Colonic mucosa (tissue), 4 donors: ENCODE results near the gene GNAL. TPM values are rescaled to one million over a fixed set of nuclear protein-coding genes. Genes with fewer than 3 reads are reported as not detected.

Source experiments
- DNase-seq: peaks from one replicate; pipeline ENCODE4 v3.0.0-alpha.2; 2020
- H3K27ac ChIP-seq: fragments of 200-600 bp; one replicate; pipeline ENCODE4 v1.8.0; 2021
- H3K27me3 ChIP-seq: fragments of 200-600 bp; one replicate; pipeline ENCODE4 v1.8.0; 2021
- H3K36me3 ChIP-seq: fragments of 200-600 bp; one replicate; pipeline ENCODE4 v1.8.0; 2021
- H3K4me1 ChIP-seq: fragments of 200-600 bp; one replicate; pipeline ENCODE4 v1.8.0; 2021; ENCODE audit warnings: mild to moderate bottlenecking
- H3K4me3 ChIP-seq: fragments of 200-600 bp; one replicate; pipeline ENCODE4 v1.8.0; 2021
- H3K9ac ChIP-seq, 2 donors: one replicate each; pipeline ENCODE4 v1.7.0; 2013; ENCODE audit warnings: control low read depth in 2 of 2, low read depth in 2 of 2, low read length in 2 of 2
- H3K9me3 ChIP-seq: fragments of 200-600 bp; one replicate; pipeline ENCODE4 v1.8.0; 2021
- intact Hi-C: fragments of 100-400 bp; cut with DNase I; formaldehyde crosslinking; loops from one replicate; pipeline ENCODE4 v1.14.1; 2022
- total RNA-seq, 2 donors: library from RNA; stranded (reverse); fragmentation: NEBNext Ultra II Directional in 1 of 2; extraction: Animal tissue kit (Norgen Biotek cat#: 25700) in 1 of 2; gene quantifications; one replicate each; pipeline ENCODE4 v1.2.1, GENCODE V29; 2021
- TF ChIP-seq, protein P1 (sequence below): fragments of 200-600 bp; IDR thresholded peaks from one replicate; pipeline ENCODE4 v1.8.0; 2022; ENCODE audit warnings: antibody characterized with exemption, mild to moderate bottlenecking
- donor health status: healthy.
- donor health status: DM: no; HTN: no; CAD: no.
- donor health status: DM: no; HTN: no; CAD: no.

The GNAL gene
- total RNA-seq, 2 donors from 2014 or later, result 2.0 to 2.6 TPM

DNA sequence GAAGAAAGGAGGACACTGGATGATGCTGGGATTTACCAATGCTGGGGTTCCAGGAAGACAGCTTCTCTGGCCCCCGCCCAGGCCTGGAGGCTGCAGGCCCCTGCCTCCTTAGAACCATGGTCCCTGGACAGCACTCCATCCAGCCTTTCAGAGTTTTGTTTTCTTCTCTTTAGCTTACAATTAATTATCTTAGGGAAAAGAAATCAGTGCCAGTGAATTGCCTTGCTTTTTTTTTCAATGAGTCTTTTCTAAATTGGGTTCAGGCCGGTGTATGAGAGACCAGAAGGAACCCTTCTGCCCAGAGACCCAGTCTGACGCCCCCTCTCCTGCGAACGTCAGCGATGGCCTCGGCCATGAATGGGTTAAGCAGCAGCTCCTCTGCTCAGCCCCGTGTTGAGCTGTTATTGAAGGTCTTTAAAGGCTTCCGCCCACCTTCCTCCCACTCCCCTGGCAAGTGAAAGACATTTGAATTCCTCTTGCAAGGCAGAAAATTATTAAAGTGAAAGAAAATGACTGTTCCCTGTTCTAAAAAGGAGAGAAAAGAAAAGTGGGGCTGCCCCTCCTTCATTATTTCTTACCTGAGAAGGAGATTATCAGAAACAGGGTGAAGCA lies 96.5 kb downstream of the GNAL start:
- intact Hi-C loops, result no loop called here
- H3K9me3 ChIP-seq, result no peaks in the 10 kb centered on the region
- no peaks in the 10 kb centered on the region for H3K27me3 ChIP-seq
- H3K36me3 ChIP-seq, result no peaks in the 10 kb centered on the region
- no peak overlapping the region for H3K4me3 ChIP-seq
- H3K9ac ChIP-seq, result no peak overlapping the region
- no peaks in the 10 kb centered on the region for H3K4me1 ChIP-seq
- TF ChIP-seq, protein P1, sequence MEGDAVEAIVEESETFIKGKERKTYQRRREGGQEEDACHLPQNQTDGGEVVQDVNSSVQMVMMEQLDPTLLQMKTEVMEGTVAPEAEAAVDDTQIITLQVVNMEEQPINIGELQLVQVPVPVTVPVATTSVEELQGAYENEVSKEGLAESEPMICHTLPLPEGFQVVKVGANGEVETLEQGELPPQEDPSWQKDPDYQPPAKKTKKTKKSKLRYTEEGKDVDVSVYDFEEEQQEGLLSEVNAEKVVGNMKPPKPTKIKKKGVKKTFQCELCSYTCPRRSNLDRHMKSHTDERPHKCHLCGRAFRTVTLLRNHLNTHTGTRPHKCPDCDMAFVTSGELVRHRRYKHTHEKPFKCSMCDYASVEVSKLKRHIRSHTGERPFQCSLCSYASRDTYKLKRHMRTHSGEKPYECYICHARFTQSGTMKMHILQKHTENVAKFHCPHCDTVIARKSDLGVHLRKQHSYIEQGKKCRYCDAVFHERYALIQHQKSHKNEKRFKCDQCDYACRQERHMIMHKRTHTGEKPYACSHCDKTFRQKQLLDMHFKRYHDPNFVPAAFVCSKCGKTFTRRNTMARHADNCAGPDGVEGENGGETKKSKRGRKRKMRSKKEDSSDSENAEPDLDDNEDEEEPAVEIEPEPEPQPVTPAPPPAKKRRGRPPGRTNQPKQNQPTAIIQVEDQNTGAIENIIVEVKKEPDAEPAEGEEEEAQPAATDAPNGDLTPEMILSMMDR, result no peak
- no peak overlapping the region for H3K27ac ChIP-seq
- no peak for DNase-seq

DNA sequence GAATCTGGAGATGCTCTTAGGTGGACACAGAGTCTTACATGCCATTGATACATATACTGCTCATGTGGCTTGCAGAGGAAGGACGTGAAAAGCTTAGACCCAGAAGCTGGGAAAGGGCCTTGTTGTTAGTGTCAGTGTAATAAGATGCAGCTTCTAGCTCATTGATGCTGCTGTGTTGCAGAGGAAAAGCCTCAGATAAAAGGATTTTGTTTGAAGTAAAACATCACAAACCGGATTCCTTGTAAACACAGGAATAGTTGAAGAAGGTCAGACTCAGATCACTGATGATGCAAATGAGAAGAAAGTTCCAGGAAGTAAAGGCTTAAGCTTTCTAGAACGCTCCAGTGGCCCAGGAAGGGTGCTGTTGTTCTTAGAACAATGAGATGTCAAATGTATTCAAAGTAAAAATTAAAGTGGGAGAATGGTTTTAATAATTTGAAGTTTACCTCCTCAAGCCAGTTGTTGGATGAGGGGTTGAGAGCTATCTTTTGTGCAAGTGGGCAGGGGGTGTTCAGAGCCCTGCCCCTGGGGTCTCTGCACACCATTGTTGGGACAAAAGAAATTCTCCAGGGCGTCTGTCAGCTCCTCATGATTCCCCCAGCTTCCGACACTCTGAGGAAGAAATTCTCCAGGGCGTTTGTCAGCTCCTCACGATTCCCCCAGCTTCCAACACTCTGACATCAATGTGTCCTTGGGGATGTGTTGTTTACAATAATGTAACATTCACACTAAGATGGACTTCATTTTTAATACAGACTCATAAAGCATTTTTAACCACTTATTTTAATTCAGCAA lies 100.8 kb downstream of the GNAL start:
- intact Hi-C loops, result no loop called here
- Histone ChIP-seq H3K27me3 (no peaks in the 10 kb centered on the region), H3K4me3 (no peak overlapping the region), H3K9ac (no peak overlapping the region), H3K9me3 (no peaks in the 10 kb centered on the region), H3K4me1 (no peaks in the 10 kb centered on the region), H3K36me3 (no peaks in the 10 kb centered on the region), H3K27ac (no peak overlapping the region)
- no peak for DNase-seq
- TF ChIP-seq, protein P1, result no peak

DNA sequence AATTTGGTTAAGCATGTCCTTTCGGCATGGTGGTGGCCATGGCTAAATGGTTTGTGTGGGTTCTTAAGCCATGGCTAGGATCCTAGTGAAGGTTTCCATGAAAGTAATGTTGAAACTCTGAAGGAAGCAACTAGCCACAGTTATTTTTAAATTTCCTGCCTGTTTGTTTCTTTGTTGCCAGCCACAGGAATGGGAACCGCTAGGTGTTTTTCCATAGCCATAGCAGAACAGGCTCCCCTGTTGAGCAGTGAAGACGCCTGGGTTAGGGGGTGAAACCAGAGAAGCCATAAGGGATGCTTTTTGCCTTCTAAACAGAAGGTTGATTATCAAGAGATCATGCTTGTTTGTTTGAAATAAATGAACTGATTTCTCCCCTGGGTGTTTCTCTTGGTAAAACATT lies 102.1 kb downstream of the GNAL start:
- intact Hi-C loops, result no loop called here
- Histone ChIP-seq H3K9me3 (no peaks in the 10 kb centered on the region), H3K27ac (no peak overlapping the region), H3K4me3 (no peak overlapping the region), H3K4me1 (no peaks in the 10 kb centered on the region), H3K9ac (no peak overlapping the region), H3K27me3 (no peaks in the 10 kb centered on the region), H3K36me3 (no peaks in the 10 kb centered on the region)
- DNase-seq, result no peak
- TF ChIP-seq, protein P1, result no peak

DNA sequence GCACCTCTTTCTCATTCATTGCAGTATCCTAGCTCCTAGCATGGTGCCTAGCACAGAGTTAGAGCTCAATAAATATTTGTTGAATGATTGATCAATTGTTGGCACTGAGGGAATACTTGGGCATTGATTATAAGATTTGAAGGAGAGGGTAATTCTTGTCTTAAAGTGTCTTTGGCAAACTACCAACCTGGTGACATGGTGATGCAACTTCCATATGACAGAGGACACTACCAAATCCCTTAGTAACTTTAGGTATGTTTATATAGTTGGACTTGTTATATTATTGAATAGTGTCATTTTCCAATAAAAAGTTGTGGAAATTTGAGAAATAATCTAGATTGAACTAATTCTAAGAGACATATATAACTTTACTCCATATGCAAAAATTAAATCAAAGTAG lies 103.6 kb downstream of the GNAL start:
- no peak for DNase-seq
- Histone ChIP-seq H3K4me3 (no peak overlapping the region), H3K27ac (no peak overlapping the region), H3K4me1 (no peaks in the 10 kb centered on the region), H3K36me3 (no peaks in the 10 kb centered on the region), H3K9ac (no peak overlapping the region), H3K27me3 (no peaks in the 10 kb centered on the region), H3K9me3 (no peaks in the 10 kb centered on the region)
- intact Hi-C loops, result no loop called here
- TF ChIP-seq, protein P1, result no peak

DNA sequence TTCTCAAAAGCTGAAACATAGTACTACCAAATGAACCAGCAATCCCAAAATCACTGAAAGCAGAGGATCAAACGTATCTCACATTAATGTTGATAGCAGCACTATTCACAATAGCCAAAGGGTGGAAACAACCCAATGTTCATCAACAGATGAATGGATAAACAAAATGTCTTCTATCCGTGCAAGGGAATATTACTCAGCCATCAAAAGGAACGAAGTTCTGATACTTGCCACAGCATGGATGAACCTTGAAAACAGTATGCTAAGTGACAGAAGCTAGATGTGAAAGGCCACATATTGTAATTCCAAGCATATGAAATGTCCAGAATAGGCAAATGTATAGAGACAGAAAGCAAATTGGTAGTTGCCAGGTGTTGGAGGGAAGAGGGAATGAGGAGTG lies 105.1 kb downstream of the GNAL start:
- Histone ChIP-seq H3K9ac (no peak overlapping the region), H3K36me3 (no peaks in the 10 kb centered on the region), H3K27me3 (no peaks in the 10 kb centered on the region), H3K27ac (no peak overlapping the region), H3K4me3 (no peak overlapping the region), H3K9me3 (no peaks in the 10 kb centered on the region), H3K4me1 (no peaks in the 10 kb centered on the region)
- no peak for DNase-seq
- TF ChIP-seq, protein P1, result no peak
- intact Hi-C loops, result no loop called here
